Neural crest cell (in vitro differentiated cells): Measurements from ENCODE around the gene TUBB6. TPM values are rescaled to one million over a fixed set of nuclear protein-coding genes. Genes with fewer than 3 reads are reported as not detected.

Experiments
- DNase-seq: peaks from one replicate; pipeline ENCODE4 v3.0.0; 2021; ENCODE audit warnings: low read depth, mixed read lengths, low spot score
- H3K27ac Mint-ChIP-seq: one replicate; pipeline ENCODE4 v1.8.0; 2021; ENCODE audit warnings: mild to moderate bottlenecking, mixed read lengths; ENCODE audit not compliant: unreplicated experiment
- H3K27me3 Mint-ChIP-seq: 2 replicates; pipeline ENCODE4 v1.8.0; 2021; ENCODE audit warnings: low read depth, mild to moderate bottlenecking, mixed read lengths
- H3K36me3 Mint-ChIP-seq: 2 replicates; pipeline ENCODE4 v1.8.0; 2021; ENCODE audit warnings: low read depth, mild to moderate bottlenecking, mixed read lengths
- H3K4me1 Mint-ChIP-seq: 2 replicates; pipeline ENCODE4 v1.8.0; 2021; ENCODE audit warnings: mixed read lengths
- H3K4me3 Mint-ChIP-seq: one replicate; pipeline ENCODE4 v1.8.0; 2021; ENCODE audit warnings: mild to moderate bottlenecking, mixed read lengths
- H3K9me3 Mint-ChIP-seq: 2 replicates; pipeline ENCODE4 v1.8.0; 2021; ENCODE audit warnings: mixed read lengths
- total RNA-seq: library from RNA; stranded (reverse); gene quantifications from 2 replicates; pipeline ENCODE4 v1.2.1, GENCODE V29; 2021
- TF ChIP-seq, protein P1 (sequence below): fragments of 200-600 bp; sonication (generic); conservative IDR thresholded peaks from 2 replicates; pipeline ENCODE4 v1.5.0; 2021; ENCODE audit warnings: antibody characterized with exemption, mild to moderate bottlenecking

TUBB6 gene
- total RNA-seq, 1 donor from 2014 or later = 77.8 TPM

DNA sequence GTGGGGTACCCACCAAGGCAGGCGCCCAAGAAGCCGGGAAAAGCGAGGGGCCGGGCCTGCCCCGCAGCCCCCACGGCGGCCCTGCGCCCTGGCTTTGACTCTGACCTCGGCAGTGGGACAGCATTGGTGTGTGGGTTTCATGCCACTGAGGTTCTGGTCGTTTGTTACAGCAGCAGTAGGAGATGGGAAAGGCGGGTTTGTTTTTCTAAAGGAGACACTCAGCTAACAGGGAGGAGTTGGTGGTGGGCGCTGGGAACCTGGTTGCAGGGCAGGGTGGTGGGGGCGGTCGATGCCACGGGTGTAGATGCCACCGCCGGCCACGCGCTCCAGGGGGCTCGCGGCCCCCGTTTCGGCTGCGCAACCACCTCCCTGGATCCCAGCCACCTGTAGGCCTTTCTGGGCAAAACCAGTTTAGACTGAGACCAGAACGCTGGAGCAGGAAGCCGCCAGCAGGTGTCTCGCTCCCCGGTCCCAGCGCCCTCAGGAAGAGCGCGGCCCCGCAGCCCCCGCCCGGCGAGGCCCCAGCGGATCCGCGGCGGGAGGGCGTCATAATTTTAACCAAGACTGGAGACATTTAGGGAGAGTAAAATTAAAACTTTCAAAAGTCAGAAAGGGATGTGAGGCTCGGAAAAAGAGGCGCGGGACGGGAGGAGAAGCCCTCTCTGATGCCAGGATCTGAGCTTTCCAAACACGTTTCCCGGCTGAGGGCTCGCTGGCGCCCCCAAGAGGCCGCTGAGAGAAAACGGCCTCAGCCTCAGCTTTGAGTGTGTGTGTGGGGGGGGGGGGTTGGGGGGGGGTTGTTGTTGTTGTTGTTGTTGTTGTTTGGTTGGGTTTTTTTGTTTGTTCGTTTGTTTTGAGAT is 36.4 kb upstream of the TUBB6 start:
- Mint-ChIP-seq H3K36me3 (no peaks in the 10 kb centered on the region), H3K4me1 (no peaks in the 10 kb centered on the region), H3K4me3 (peak overlapping the region; percentile 81), H3K27me3 (no peaks in the 10 kb centered on the region), H3K9me3 (no peaks in the 10 kb centered on the region), H3K27ac (no peak overlapping the region)
- TF ChIP-seq, protein P1, sequence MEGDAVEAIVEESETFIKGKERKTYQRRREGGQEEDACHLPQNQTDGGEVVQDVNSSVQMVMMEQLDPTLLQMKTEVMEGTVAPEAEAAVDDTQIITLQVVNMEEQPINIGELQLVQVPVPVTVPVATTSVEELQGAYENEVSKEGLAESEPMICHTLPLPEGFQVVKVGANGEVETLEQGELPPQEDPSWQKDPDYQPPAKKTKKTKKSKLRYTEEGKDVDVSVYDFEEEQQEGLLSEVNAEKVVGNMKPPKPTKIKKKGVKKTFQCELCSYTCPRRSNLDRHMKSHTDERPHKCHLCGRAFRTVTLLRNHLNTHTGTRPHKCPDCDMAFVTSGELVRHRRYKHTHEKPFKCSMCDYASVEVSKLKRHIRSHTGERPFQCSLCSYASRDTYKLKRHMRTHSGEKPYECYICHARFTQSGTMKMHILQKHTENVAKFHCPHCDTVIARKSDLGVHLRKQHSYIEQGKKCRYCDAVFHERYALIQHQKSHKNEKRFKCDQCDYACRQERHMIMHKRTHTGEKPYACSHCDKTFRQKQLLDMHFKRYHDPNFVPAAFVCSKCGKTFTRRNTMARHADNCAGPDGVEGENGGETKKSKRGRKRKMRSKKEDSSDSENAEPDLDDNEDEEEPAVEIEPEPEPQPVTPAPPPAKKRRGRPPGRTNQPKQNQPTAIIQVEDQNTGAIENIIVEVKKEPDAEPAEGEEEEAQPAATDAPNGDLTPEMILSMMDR = peak; percentile 80
- peak; percentile 81 for DNase-seq

GRCh38 chr18:12274793-12275192 is 33.2 kb upstream of the TUBB6 start:
- DNase-seq = no peak
- Mint-ChIP-seq H3K27ac (peak overlapping the region; percentile 88), H3K4me1 (peaks cover 14% of the 10 kb centered on the region), H3K9me3 (no peaks in the 10 kb centered on the region), H3K4me3 (no peak overlapping the region), H3K36me3 (no peaks in the 10 kb centered on the region), H3K27me3 (no peaks in the 10 kb centered on the region)
- TF ChIP-seq, protein P1 = no peak

DNA sequence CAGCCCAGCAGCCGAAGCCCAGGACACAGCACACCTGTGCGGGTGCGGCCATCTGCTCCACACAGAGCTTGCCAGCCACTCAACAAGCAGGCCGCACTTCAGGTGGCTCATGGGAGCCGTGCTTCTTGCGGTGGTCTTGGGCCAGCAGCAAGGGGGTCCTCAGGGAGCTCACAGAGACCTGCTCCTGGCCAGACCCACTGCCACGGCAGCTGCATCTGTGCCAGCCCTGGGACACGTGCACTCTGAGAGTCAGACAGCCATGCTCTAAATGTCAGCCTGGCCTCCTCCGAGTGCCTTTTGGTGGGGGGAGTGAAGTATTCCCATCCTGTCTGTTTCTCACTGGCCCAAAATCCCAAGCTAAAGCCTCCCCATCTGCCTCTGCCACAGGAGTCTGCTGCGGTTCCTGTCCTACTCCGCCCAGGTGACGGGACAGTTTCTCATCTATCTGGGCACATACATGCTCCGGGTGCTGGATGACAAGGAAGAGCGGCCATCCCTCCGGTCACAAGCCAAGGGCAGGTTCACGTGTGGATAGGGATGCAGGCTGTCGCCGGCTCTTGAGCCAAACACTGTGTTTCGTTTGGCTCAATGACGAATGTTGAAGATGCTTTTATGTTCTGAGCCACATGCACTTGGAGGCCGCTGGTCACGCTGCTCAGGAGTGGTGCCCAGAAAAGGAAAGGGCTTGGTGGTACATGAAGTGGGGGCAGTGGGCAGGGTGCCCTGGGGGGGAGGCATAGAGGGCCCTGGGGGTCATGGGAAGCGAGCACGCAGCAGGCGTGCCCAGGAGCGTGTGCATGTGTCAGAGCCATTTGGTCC is 31.1 kb upstream of the TUBB6 start:
- H3K4me3 Mint-ChIP-seq = no peak overlapping the region
- H3K9me3 Mint-ChIP-seq = no peaks in the 10 kb centered on the region
- H3K27ac Mint-ChIP-seq = no peak overlapping the region
- TF ChIP-seq, protein P1 = no peak
- H3K36me3 Mint-ChIP-seq = no peaks in the 10 kb centered on the region
- no peaks in the 10 kb centered on the region for H3K27me3 Mint-ChIP-seq
- DNase-seq = no peak
- H3K4me1 Mint-ChIP-seq = peaks cover 15% of the 10 kb centered on the region

GRCh38 chr18:12278215-12278671 is 29.8 kb upstream of the TUBB6 start:
- Mint-ChIP-seq H3K4me3 (no peak overlapping the region), H3K36me3 (no peaks in the 10 kb centered on the region), H3K27ac (peak overlapping the region; percentile 95), H3K9me3 (no peaks in the 10 kb centered on the region), H3K27me3 (peaks cover 7% of the 10 kb centered on the region), H3K4me1 (peaks cover 15% of the 10 kb centered on the region)
- TF ChIP-seq, protein P1 = no peak
- DNase-seq = no peak

GRCh38 chr18:12278741-12279682 is 29.0 kb upstream of the TUBB6 start:
- Mint-ChIP-seq H3K27ac (peak overlapping the region; percentile 95), H3K4me1 (peaks cover 15% of the 10 kb centered on the region)
- peak; percentile 33 for DNase-seq

More at GRCh38 chr18:12278741-12279682, 29.0 kb upstream of the TUBB6 start:
- TF ChIP-seq, protein P1 = no peak
- Mint-ChIP-seq H3K36me3 (no peaks in the 10 kb centered on the region), H3K9me3 (no peaks in the 10 kb centered on the region), H3K27me3 (peaks cover 12% of the 10 kb centered on the region), H3K4me3 (peak overlapping the region; percentile 66)
